Endodermal cell (in vitro differentiated cells): ENCODE measurements around the gene PEX7. TPM values are rescaled to one million over a fixed set of nuclear protein-coding genes. Genes with fewer than 3 reads are reported as not detected.

ENCODE experiments used
- DNase-seq: peaks from one replicate; pipeline ENCODE4 v3.0.0-alpha.2; 2017
- H3K27ac ChIP-seq: 2 replicates; pipeline ENCODE4 v1.5.1; 2013; ENCODE audit warnings: mild to moderate bottlenecking, low read depth, low read length, moderate library complexity
- H3K27me3 ChIP-seq: 2 replicates; pipeline ENCODE4 v1.6.1; 2013; ENCODE audit warnings: mild to moderate bottlenecking, low read length, moderate library complexity; ENCODE audit not compliant: insufficient read depth, control insufficient read depth, poor library complexity, severe bottlenecking
- H3K36me3 ChIP-seq: 2 replicates; pipeline ENCODE4 v1.7.0; 2013; ENCODE audit warnings: mild to moderate bottlenecking, low read length, moderate library complexity; ENCODE audit not compliant: control insufficient read depth, insufficient read depth
- H3K4me1 ChIP-seq: one replicate; pipeline ENCODE4 v1.7.0; 2013; ENCODE audit warnings: low read length; ENCODE audit not compliant: control insufficient read depth, insufficient read depth
- H3K4me3 ChIP-seq: 2 replicates; pipeline ENCODE4 v1.5.1; 2013; ENCODE audit warnings: mild to moderate bottlenecking, low read length, moderate library complexity
- H3K9ac ChIP-seq: 2 replicates; pipeline ENCODE4 v1.6.1; 2013; ENCODE audit warnings: mild to moderate bottlenecking, low read length, moderate library complexity; ENCODE audit not compliant: poor library complexity, severe bottlenecking; ENCODE audit errors: extremely low read depth
- H3K9me3 ChIP-seq: 2 replicates; pipeline ENCODE4 v1.6.1; 2013; ENCODE audit warnings: mild to moderate bottlenecking, low read length, moderate library complexity; ENCODE audit not compliant: control insufficient read depth
- H3K27ac Mint-ChIP-seq: 2 replicates; pipeline ENCODE4 v1.8.0; 2020; ENCODE audit warnings: mixed read lengths
- H3K27me3 Mint-ChIP-seq: 2 replicates; pipeline ENCODE4 v1.8.0; 2021; ENCODE audit warnings: mild to moderate bottlenecking, mixed read lengths; ENCODE audit not compliant: insufficient read depth
- H3K36me3 Mint-ChIP-seq: 2 replicates; pipeline ENCODE4 v1.8.0; 2020; ENCODE audit warnings: low read depth, mixed read lengths
- H3K4me1 Mint-ChIP-seq: 2 replicates; pipeline ENCODE4 v1.8.0; 2020; ENCODE audit warnings: mixed read lengths
- H3K4me3 Mint-ChIP-seq: 2 replicates; pipeline ENCODE4 v1.8.0; 2020; ENCODE audit warnings: mild to moderate bottlenecking, moderate library complexity, mixed read lengths
- H3K9me3 Mint-ChIP-seq: 2 replicates; pipeline ENCODE4 v1.8.0; 2020; ENCODE audit warnings: mild to moderate bottlenecking, mixed read lengths
- CTCF ChIP-seq: fragments of 200-600 bp; sonication (generic); conservative IDR thresholded peaks from 2 replicates; pipeline ENCODE4 v1.5.0; 2021; ENCODE audit warnings: antibody characterized with exemption, mild to moderate bottlenecking
- WGBS, 2 experiments: methylation state at CpG; one replicate each; pipeline versions ENCODE4 v1.1.5 to v1.1.7; 2013; ENCODE audit warnings: missing lambda C conversion rate in 2 of 2, mixed read lengths in 1 of 2; ENCODE audit not compliant: insufficient coverage in 1 of 2, insufficient read length in 1 of 2; 5-methylcytosine and 5-hydroxymethylcytosine counted together
- total RNA-seq, 2 donors: library from RNA; stranded (reverse); fragmentation: NEBNext Ultra II Directional in 1 of 2; extraction: Animal tissue kit (Norgen Biotek cat#: 25700) in 1 of 2; gene quantifications; 2 replicates in 1 of 2; 3 replicates in 1 of 2; pipeline ENCODE4 v1.2.1, GENCODE V29; 2021

The PEX7 gene
- total RNA-seq, 2 donors from 2014 or later: 11.2 to 11.6 TPM

DNA sequence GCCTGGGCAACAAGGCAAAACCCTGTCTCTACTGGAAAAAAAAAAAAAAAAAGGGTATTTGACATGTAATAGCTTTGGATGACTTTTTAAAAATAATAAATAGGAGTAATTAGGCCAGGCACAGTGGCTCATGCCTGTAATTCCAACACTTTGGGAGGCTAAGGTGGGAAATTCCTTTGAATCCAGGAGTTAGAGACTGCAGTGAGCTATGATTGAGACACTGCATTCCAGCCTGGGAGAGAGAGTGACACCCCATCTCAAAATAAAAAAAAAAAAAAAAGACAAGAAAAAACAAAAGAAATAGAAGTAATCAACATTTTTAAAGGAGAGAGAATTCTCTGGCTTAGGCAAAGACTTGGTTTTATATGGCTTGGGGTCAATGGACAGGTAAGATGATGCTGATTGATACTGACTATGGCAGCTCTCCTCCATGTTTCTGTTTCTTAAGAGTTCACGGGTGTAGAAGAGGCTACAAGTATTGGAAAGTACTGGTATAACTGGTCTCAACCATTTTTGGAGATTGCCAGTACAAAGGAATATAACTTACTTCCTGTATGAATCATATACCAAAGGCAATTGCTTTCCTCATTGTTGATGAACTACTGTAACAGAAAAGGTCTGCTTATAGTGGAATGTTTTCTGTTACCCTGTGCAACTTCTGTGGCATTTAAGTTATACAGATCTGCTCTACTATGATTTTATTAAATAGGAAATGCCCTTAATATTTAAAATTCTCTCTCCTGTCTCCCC lies 40.2 kb upstream of the PEX7 start:
- Histone ChIP-seq H3K9ac (no peak overlapping the region), H3K4me3 (no peak overlapping the region), H3K4me1 (no peaks in the 10 kb centered on the region), H3K27me3 (no peaks in the 10 kb centered on the region), H3K9me3 (no peaks in the 10 kb centered on the region), H3K36me3 (no peaks in the 10 kb centered on the region), H3K27ac (no peak overlapping the region)
- Mint-ChIP-seq H3K27me3 (peaks cover 4% of the 10 kb centered on the region), H3K4me1 (no peaks in the 10 kb centered on the region), H3K4me3 (no peak overlapping the region), H3K36me3 (no peaks in the 10 kb centered on the region), H3K27ac (no peak overlapping the region), H3K9me3 (no peaks in the 10 kb centered on the region)
- TF ChIP-seq CTCF: no peak
- WGBS, 2 experiments: 81% methylated on average over 1 of the region's 1 CpG; no CpG with 5 or more reads in 1 of the 2 experiments
- no peak for DNase-seq

- H3K27ac Mint-ChIP-seq: no peak overlapping the region
- H3K4me3 Mint-ChIP-seq: no peak overlapping the region
- Histone ChIP-seq H3K4me3 (no peak overlapping the region), H3K36me3 (no peaks in the 10 kb centered on the region), H3K27me3 (no peaks in the 10 kb centered on the region), H3K4me1 (no peaks in the 10 kb centered on the region), H3K9ac (no peak overlapping the region), H3K9me3 (no peaks in the 10 kb centered on the region), H3K27ac (no peak overlapping the region)
- TF ChIP-seq CTCF: no peak
- H3K9me3 Mint-ChIP-seq: no peaks in the 10 kb centered on the region
- H3K4me1 Mint-ChIP-seq: no peaks in the 10 kb centered on the region
- H3K27me3 Mint-ChIP-seq: peaks cover 6% of the 10 kb centered on the region
- no peaks in the 10 kb centered on the region for H3K36me3 Mint-ChIP-seq
- WGBS, 2 experiments: 92% methylated on average over 2 to 6 of the region's 6 CpGs
- no peak for DNase-seq
These were observed 39.4 kb upstream of the PEX7 start for GRCh38 chr6:136783021-136783420.

GRCh38 chr6:136783495-136784270 lies 38.7 kb upstream of the PEX7 start:
- no peaks in the 10 kb centered on the region for H3K36me3 ChIP-seq
- H3K36me3 Mint-ChIP-seq: no peaks in the 10 kb centered on the region
- DNase-seq: no peak
- H3K4me3 Mint-ChIP-seq: no peak overlapping the region
- H3K9me3 Mint-ChIP-seq: no peaks in the 10 kb centered on the region
- peaks cover 13% of the 10 kb centered on the region for H3K27me3 Mint-ChIP-seq
- H3K4me3 ChIP-seq: no peak overlapping the region
- no peak overlapping the region for H3K9ac ChIP-seq
- H3K9me3 ChIP-seq: no peaks in the 10 kb centered on the region
- H3K27me3 ChIP-seq: no peaks in the 10 kb centered on the region
- H3K4me1 Mint-ChIP-seq: no peaks in the 10 kb centered on the region
- H3K27ac Mint-ChIP-seq: no peak overlapping the region
- H3K4me1 ChIP-seq: no peaks in the 10 kb centered on the region
- no peak overlapping the region for H3K27ac ChIP-seq
- TF ChIP-seq CTCF: no peak
- WGBS, 2 experiments: 92 to 93% methylated on average over 5 to 9 of the region's 9 CpGs
